Testis (tissue), 2 donors: ENCODE results near the gene KIF25.

ENCODE experiments used
- CTCF ChIP-seq, 3 experiments: fragments of 450-650 bp in 2 of 3; fragments of 200-600 bp in 1 of 3; sonication (generic) in 1 of 3; IDR thresholded peaks; one replicate each; pipeline ENCODE4 v1.5.1; 2016 to 2019; ENCODE audit warnings: antibody characterized with exemption in 3 of 3, mild to moderate bottlenecking in 2 of 3, moderate library complexity in 1 of 3
- POLR2A ChIP-seq: fragments of 450-650 bp; IDR thresholded peaks from one replicate; pipeline ENCODE4 v1.6.1; 2017; ENCODE audit warnings: antibody characterized with exemption, mild to moderate bottlenecking, moderate library complexity

GRCh38 chr6:168027521-168027920 lies 30.1 kb downstream of the KIF25 start:
- TF ChIP-seq POLR2A (no peak), CTCF (IDR thresholded peaks at IDR 0.05) (no peak)
